Raji (cell line): ENCODE data around the gene RPL5.

ENCODE experiments used
- POLR2A ChIP-seq: IDR thresholded peaks from 2 replicates; pipeline ENCODE4 v1.6.1; 2011; ENCODE audit warnings: low read depth, low read length, control low read depth; ENCODE audit not compliant: insufficient read depth

Gene RPL5

GRCh38 chr1:92805216-92805615 is 26.6 kb upstream of the RPL5 start:
- TF ChIP-seq POLR2A: no peak

- TF ChIP-seq POLR2A: no peak
Measured at GRCh38 chr1:92808381-92808780, 23.5 kb upstream of the RPL5 start.

GRCh38 chr1:92816732-92817131 is 15.1 kb upstream of the RPL5 start:
- TF ChIP-seq POLR2A: no peak

- TF ChIP-seq POLR2A: no peak
Measured at GRCh38 chr1:92817137-92817697, 14.6 kb upstream of the RPL5 start.

- no peak for TF ChIP-seq POLR2A
Measured at GRCh38 chr1:92817986-92818764, 13.7 kb upstream of the RPL5 start.

- TF ChIP-seq POLR2A: no peak
Measured at GRCh38 chr1:92820024-92820423, 11.8 kb upstream of the RPL5 start.

GRCh38 chr1:92820551-92820950 is 11.3 kb upstream of the RPL5 start:
- no peak for TF ChIP-seq POLR2A

GRCh38 chr1:92822879-92823278 is 9.0 kb upstream of the RPL5 start:
- no peak for TF ChIP-seq POLR2A

GRCh38 chr1:92826792-92827191 is 5.0 kb upstream of the RPL5 start:
- no peak for TF ChIP-seq POLR2A

GRCh38 chr1:92831368-92831761 is 475 bp upstream of the RPL5 start:
- no peak for TF ChIP-seq POLR2A

- no peak for TF ChIP-seq POLR2A
Measured at GRCh38 chr1:92832537-92833114, 786 bp downstream of the RPL5 start.

- no peak for TF ChIP-seq POLR2A
Measured at GRCh38 chr1:92833840-92834239, 2.0 kb downstream of the RPL5 start.

GRCh38 chr1:92834617-92835016 is 2.8 kb downstream of the RPL5 start:
- TF ChIP-seq POLR2A: no peak

GRCh38 chr1:92837062-92837461 is 5.2 kb downstream of the RPL5 start:
- TF ChIP-seq POLR2A: no peak

GRCh38 chr1:92838519-92838918 is 6.7 kb downstream of the RPL5 start:
- TF ChIP-seq POLR2A: no peak

- TF ChIP-seq POLR2A: no peak
Measured at GRCh38 chr1:92839442-92839841, 7.6 kb downstream of the RPL5 start.
